Raji (cell line): Measurements from ENCODE around the gene PLIN5.

Experiments used
- POLR2A ChIP-seq: IDR thresholded peaks from 2 replicates; pipeline ENCODE4 v1.6.1; 2011; ENCODE audit warnings: low read depth, low read length, control low read depth; ENCODE audit not compliant: insufficient read depth

Gene PLIN5

DNA sequence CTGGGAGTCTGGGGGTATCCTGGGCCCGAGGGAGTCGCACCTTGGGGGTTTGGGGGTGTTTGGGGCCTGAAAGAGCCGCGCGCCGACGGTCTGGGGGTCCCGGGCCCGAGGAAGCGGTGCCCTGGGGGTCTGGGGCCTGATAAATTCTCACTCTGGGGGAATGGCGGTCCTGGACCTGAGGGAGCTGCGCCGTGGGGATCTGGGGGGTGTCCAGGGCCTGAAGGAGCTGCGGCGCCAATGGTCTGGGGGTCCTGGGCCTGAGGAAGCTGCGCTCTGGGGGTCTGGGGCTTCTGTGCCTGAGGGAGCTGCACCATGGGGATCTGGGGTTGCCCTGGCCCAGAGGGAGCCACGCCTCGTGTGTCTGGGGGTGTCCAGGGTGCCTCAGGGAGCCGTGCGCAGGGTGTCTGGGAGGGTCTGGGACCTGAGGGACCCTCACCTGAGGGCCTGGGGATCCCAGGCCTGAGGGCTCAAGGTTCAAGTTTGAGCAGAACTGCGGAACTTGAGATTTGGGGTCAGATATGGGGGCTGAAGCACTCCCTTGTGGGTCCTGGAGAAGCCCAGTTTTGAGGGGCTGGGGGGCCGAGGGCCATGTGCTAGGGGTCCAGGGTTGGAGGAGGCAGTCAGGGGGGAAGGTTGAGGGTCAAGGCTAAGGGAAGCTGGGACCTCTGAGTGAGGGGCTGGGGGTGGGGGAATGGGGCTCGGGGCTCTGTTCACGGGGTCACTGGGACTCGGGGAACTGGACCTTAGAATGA lies 61.8 kb downstream of the PLIN5 start:
- TF ChIP-seq POLR2A: no peak
